Measurements from ENCODE around the gene NFASC. TPM values are rescaled to one million over a fixed set of nuclear protein-coding genes. Genes with fewer than 3 reads are reported as not detected.
A peak's percentile ranks its signal among the peaks of the same experiment; 100 is the strongest.

NFASC gene
- 10 to 100 TPM; 16.6 to 32.2 (median 24.9) TPM for polyA plus RNA-seq (ENCODE audit: insufficient read length in 3 of 3)
- long read RNA-seq, donor 1, result 0 reads
- long read RNA-seq, donor 2, result 0 reads
- long read RNA-seq, donor 3, result 0 reads
- long read RNA-seq, donor 4, partial matches to known transcripts, result 0 of 1 reads
- long read RNA-seq, donor 4, other reads (novel, unspliced or antisense), result 0 of 1 reads
- long read RNA-seq, donor 5, full-length matches to known transcripts, result 1 of 1 reads
- long read RNA-seq, donor 5, partial matches to known transcripts, result 0 of 1 reads
- long read RNA-seq, donor 5, other reads (novel, unspliced or antisense), result 0 of 1 reads
- long read RNA-seq, donor 6, full-length matches to known transcripts, result 1 of 1 reads
- long read RNA-seq, donor 6, partial matches to known transcripts, result 0 of 1 reads
- long read RNA-seq, donor 6, other reads (novel, unspliced or antisense), result 0 of 1 reads
- long read RNA-seq, donor 7, full-length matches to known transcripts, result 2 of 2 reads
- long read RNA-seq, donor 7, partial matches to known transcripts, result 0 of 2 reads
- long read RNA-seq, donor 7, other reads (novel, unspliced or antisense), result 0 of 2 reads
- long read RNA-seq, donor 8, result 0 reads
- long read RNA-seq, donor 9, partial matches to known transcripts, result 0 of 1 reads
- long read RNA-seq, donor 9, other reads (novel, unspliced or antisense), result 0 of 1 reads
- long read RNA-seq, donor 10, full-length matches to known transcripts, result 1 of 1 reads
- long read RNA-seq, donor 10, partial matches to known transcripts, result 0 of 1 reads
- long read RNA-seq, donor 10, other reads (novel, unspliced or antisense), result 0 of 1 reads
- long read RNA-seq, donor 11, full-length matches to known transcripts, result 2 of 2 reads
- long read RNA-seq, donor 11, partial matches to known transcripts, result 0 of 2 reads
- long read RNA-seq, donor 11, other reads (novel, unspliced or antisense), result 0 of 2 reads
- long read RNA-seq, donor 12, full-length matches to known transcripts, result 1 of 1 reads
- long read RNA-seq, donor 12, partial matches to known transcripts, result 0 of 1 reads
- long read RNA-seq, donor 12, other reads (novel, unspliced or antisense), result 0 of 1 reads
- long read RNA-seq, donor 13, full-length matches to known transcripts, result 4 of 4 reads
- long read RNA-seq, donor 13, partial matches to known transcripts, result 0 of 4 reads
- long read RNA-seq, donor 13, other reads (novel, unspliced or antisense), result 0 of 4 reads
- long read RNA-seq, donor 14, result 0 reads
- long read RNA-seq, donor 15, result 0 reads
- long read RNA-seq, donor 16, full-length matches to known transcripts, result 1 of 1 reads
- long read RNA-seq, donor 16, partial matches to known transcripts, result 0 of 1 reads
- long read RNA-seq, donor 16, other reads (novel, unspliced or antisense), result 0 of 1 reads

DNA sequence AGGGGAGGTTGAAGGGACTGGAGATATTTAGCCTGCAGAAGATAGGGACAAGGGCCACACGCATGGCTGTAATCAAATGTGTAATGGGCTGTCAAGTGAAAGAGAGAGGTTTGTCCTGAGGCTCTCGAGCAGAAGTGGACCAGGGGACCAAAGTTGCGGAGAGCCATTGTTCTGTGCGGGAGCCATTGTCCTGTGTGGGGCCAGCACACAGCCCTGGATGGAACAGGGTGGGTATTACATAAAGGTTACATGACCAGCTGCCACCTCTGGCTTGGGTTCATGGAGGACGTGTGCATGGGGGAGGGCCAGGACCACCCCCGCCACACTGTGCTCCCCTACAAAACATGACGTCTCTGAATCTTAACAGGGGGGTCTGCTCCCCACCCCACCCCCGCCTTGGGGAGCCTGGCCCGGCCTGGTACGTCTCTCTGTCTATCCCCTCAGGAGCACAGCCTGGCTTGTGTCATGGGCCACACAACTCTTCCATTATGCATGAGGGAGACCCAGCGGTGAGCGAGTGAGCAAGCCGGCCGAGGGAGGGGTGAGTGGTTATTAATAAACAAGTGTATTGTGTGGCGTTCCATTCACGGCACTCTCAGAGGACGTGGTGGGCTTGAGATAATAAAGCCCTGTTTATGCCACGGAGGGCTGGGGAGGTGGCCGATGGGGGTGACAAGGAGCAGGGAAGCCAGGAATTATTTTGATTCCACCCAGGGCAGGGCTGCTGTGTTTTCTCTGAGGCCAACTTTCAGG lies at the start of gene NFASC:
TSS of gene NFASC (plus strand) at position 703 of the 753 bp plus-strand sequence. CDS start 73,454 bp downstream, outside the sequence.
- no peak for DNase-seq

GRCh38 chr1:204821476-204821875 lies 49.2 kb upstream of the NFASC start:
- peak; percentile 61 for DNase-seq

GRCh38 chr1:204821924-204822323 lies 48.7 kb upstream of the NFASC start:
- no peak for DNase-seq

DNA sequence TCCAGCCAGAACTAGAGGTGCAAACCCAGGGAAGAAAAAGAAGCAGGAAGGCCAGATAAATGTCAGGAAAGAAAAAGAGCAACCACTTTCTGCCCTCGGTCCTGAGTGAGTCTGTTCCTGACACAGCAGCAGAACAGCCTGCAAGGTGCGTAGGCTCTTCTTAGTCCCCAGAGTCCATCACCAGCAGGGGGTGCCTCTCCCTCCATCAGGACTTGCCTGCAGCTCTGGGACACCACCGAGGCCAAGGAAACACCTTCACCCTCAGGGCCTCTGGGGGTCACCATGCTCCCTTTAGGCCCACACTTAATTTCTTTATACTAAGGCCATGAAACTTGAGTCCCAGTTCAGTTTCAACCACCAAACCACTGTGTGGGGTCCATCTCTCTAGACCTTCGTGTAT lies 43.7 kb upstream of the NFASC start:
- DNase-seq, result no peak

DNA sequence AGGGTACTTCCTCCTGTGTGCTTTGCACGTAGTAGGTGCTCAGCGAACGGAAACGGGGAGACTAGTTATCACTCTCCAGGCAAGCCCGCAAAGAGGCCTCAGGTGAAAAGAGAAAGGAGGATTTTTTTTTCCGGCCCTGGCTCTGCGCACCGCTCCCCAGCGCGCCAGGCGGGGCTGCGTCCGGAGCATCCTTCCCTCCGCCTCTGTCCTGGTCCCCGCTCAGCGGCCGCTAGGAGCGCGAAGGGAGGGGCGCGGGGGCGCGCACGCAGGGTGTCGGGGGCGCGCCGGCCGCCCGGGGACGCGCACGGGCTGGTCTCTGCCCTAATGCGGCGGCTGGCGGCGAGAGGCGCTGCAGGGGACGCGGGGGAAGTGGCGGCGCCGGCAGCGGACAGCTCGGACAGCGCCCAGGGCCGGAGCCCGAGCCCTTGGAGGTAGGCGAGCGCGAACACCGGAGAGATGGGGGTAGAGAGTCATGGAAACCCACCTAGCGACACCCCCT lies 42.3 kb upstream of the NFASC start:
- peak; percentile 79 for DNase-seq

GRCh38 chr1:204829133-204829825 lies 41.4 kb upstream of the NFASC start:
- DNase-seq, result no peak

DNA sequence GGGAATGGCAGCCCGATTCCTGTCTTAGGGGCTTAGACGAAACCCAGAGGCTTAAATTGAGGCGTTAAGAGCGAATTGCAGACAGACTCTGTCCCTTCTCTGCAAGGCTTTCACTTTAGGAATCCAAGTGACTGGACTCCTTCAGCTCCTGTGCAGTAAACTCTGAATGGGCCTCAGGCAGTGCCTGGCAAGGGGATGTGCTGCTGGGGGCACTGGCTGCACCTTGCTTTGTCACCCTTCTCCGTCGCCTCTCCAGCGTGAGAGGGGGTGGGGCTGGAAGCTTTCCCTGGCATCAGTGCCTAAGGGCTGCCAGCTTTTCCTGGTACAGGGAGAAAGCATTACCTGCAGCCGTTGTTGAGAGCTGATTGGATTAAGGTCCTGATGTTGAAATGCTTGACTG lies 39.9 kb upstream of the NFASC start:
- no peak for DNase-seq

- DNase-seq, result no peak
Measured at GRCh38 chr1:204831186-204831585, 39.5 kb upstream of the NFASC start.

GRCh38 chr1:204834336-204834735 lies 36.3 kb upstream of the NFASC start:
- DNase-seq, result no peak

DNA sequence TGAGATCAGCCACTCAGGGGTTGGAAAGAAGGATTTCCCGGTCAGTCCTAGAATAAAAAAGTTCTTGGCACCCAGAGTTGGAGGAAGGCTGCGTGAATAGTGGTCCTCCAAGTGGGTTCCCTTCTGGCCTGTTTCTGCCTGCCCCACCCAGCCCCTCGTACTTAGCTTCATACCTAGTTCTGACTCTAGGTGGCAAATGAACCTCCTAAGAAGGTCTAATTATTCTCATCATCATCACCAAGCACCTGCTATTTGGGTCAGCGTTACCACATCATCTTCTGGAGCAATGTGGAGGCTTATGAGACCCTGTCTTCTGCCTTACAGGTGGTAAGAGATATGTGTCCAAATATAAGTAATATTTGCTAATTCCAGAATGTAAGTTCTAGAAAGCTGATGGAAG lies 35.9 kb upstream of the NFASC start:
- no peak for DNase-seq

GRCh38 chr1:204835737-204836136 lies 34.9 kb upstream of the NFASC start:
- no peak for DNase-seq

DNA sequence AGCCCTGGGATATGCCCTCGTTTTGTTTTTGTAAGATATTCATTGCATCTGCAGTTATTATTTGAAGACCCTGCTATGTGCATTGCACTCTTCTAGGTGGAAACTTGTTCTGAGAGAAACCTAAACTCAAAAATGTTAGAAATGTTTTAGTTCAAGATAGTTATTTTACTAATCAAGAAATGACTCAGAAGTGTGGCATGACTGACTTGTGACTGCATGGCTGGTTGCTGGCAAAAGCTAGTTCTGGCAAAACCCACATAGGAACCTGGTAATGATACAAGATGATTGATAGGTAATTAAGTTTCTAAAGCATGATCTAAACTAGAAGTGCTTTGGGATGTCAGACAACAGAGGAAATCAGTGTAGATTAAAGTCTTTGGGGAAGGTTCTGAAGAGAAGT lies 33.8 kb upstream of the NFASC start:
- DNase-seq, result no peak

DNA sequence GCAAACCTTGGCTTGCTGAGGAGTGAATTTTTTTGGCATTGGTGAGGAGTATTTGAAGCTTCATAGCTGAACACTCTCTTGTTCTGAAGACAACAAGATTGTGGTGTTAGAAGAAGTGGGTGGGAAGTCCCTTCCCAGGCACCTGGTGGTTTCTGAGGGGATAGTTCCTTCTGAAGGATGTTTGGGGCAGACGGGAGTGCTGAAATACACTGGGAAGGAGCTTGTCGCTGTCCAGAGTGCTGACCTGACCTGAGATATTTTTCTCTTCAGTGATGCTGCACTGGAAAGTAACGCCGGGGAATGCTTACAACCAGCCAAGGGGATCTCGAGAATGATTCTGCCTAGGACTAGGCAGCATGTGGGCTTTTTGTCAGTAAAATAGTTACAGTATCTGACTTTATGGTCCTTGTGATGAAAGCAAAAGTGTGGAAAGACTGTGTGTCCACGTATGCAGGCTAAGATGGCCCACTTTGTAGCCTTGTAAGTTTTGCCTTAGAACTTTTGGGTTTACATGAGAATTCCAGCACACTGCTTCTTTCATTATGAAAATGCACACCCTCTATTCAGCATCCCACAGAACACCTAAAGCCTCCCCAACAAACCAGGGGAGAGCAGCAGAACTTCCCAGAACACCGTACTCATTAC lies 33.1 kb upstream of the NFASC start:
- DNase-seq, result peak; percentile 85

- DNase-seq, result no peak
Measured at GRCh38 chr1:204841316-204841715, 29.3 kb upstream of the NFASC start.

- DNase-seq, result no peak
Measured at GRCh38 chr1:204841798-204842197, 28.9 kb upstream of the NFASC start.

GRCh38 chr1:204842369-204842768 lies 28.3 kb upstream of the NFASC start:
- DNase-seq, result no peak

- no peak for DNase-seq
Measured at GRCh38 chr1:204842892-204843291, 27.8 kb upstream of the NFASC start.

- no peak for DNase-seq
Measured at GRCh38 chr1:204846546-204846945, 24.1 kb upstream of the NFASC start.

GRCh38 chr1:204848579-204848978 lies 22.1 kb upstream of the NFASC start:
- no peak for DNase-seq

DNA sequence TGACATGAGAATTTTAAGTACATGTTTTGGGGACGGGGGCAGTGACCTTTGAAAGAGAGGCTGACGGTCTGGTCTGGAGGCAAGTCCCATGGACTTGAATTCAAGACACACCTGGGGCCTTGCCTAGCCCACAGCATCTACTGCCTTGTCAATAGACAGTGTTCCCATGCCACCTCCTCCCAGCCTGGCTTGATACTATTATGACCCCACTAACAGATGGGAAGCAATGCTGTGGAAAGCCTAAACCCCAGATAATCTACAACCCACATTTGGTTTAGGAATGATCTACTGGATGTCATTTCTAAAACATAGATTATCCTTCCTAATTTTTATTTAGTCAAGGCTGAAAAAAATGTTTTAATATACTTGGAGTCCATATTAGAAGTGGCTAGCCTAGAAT lies 17.8 kb upstream of the NFASC start:
- DNase-seq, result no peak
